Neural cell (in vitro differentiated cells): Measurements from ENCODE around the gene ENPP1. TPM values are rescaled to one million over a fixed set of nuclear protein-coding genes. Genes with fewer than 3 reads are reported as not detected.

Source experiments
- H2AFZ ChIP-seq: fragments of 200-600, 300-800 bp; sonication (generic), shearing (Covaris generic); 2 replicates; pipeline ENCODE4 v1.6.0; 2014; ENCODE audit warnings: low read depth, mild to moderate bottlenecking, antibody characterized with exemption, low read length, moderate library complexity
- H3F3A ChIP-seq: fragments of 200-600 bp; shearing (Covaris generic); 2 replicates; pipeline ENCODE4 v1.6.1; 2016; ENCODE audit warnings: mild to moderate bottlenecking, moderate library complexity, mixed read lengths, antibody characterized with exemption, low read length; ENCODE audit not compliant: insufficient read depth, poor library complexity, severe bottlenecking
- H3K27ac ChIP-seq: fragments of 200-600, 300-800 bp; sonication (generic), shearing (Covaris generic); 2 replicates; pipeline ENCODE4 v1.5.1; 2014; ENCODE audit warnings: mild to moderate bottlenecking, low read length, moderate library complexity
- H3K27me3 ChIP-seq: fragments of 300-800, 200-600 bp; sonication (generic), shearing (Covaris generic); 2 replicates; pipeline ENCODE4 v1.6.0; 2014; ENCODE audit warnings: mild to moderate bottlenecking, low read depth, low read length, moderate library complexity; ENCODE audit not compliant: insufficient read depth
- H3K36me3 ChIP-seq: fragments of 300-800, 200-600 bp; sonication (generic), shearing (Covaris generic); 2 replicates; pipeline ENCODE4 v1.5.1; 2014; ENCODE audit warnings: mild to moderate bottlenecking, antibody characterized with exemption, low read length, moderate library complexity; ENCODE audit not compliant: insufficient read depth
- H3K4me2 ChIP-seq: fragments of 300-800, 200-600 bp; sonication (generic), shearing (Covaris generic); 2 replicates; pipeline ENCODE4 v1.6.0; 2014; ENCODE audit warnings: mild to moderate bottlenecking, low read length
- H3K4me3 ChIP-seq: fragments of 300-800, 200-600 bp; sonication (generic), shearing (Covaris generic); 2 replicates; pipeline ENCODE4 v1.5.1; 2014; ENCODE audit warnings: mild to moderate bottlenecking, low read length, moderate library complexity
- H3K79me2 ChIP-seq: fragments of 200-600 bp; shearing (Covaris generic); replicated peaks from 2 replicates; pipeline ENCODE4 v1.6.0; 2014; ENCODE audit warnings: mild to moderate bottlenecking, low read length, moderate library complexity; ENCODE audit not compliant: insufficient read depth
- H3K9ac ChIP-seq: fragments of 300-800, 200-600 bp; sonication (generic), shearing (Covaris generic); 2 replicates; pipeline ENCODE4 v1.6.1; 2016; ENCODE audit warnings: mild to moderate bottlenecking, low read length, mixed read lengths
- H3K9me2 ChIP-seq: fragments of 200-600 bp; shearing (Covaris generic); 2 replicates; pipeline ENCODE4 v1.6.1; 2016; ENCODE audit warnings: mild to moderate bottlenecking, low read length, mixed read lengths; ENCODE audit not compliant: insufficient read depth
- H3K9me3 ChIP-seq: fragments of 200-600, 300-800 bp; sonication (generic), shearing (Covaris generic); 2 replicates; pipeline ENCODE4 v1.6.1; 2016; ENCODE audit warnings: mild to moderate bottlenecking, mixed run types, low read length, moderate library complexity, mixed read lengths
- H4K20me1 ChIP-seq: fragments of 200-600 bp; shearing (Covaris generic); 2 replicates; pipeline ENCODE4 v1.6.1; 2016; ENCODE audit warnings: mild to moderate bottlenecking, mixed run types; ENCODE audit not compliant: insufficient read depth
- CTCF ChIP-seq: fragments of 450-650 bp; IDR thresholded peaks from 2 replicates; pipeline ENCODE4 v1.5.1; 2014; ENCODE audit warnings: antibody characterized with exemption, mild to moderate bottlenecking, moderate library complexity; ENCODE audit not compliant: poor library complexity, severe bottlenecking
- EP300 ChIP-seq: fragments of 450-650 bp; conservative IDR thresholded peaks from 2 replicates; pipeline ENCODE4 v1.6.1; 2014; ENCODE audit warnings: antibody characterized with exemption, mild to moderate bottlenecking, moderate library complexity; ENCODE audit not compliant: poor library complexity, severe bottlenecking
- EZH2 ChIP-seq: fragments of 200-600, 300-800 bp; shearing (Covaris generic), sonication (generic); IDR thresholded peaks from 2 replicates; pipeline ENCODE4 v1.6.1; 2014; ENCODE audit warnings: antibody characterized with exemption, low read length, borderline replicate concordance, mild to moderate bottlenecking; ENCODE audit not compliant: insufficient read depth, poor library complexity, severe bottlenecking
- MXI1 ChIP-seq: fragments of 450-650 bp; conservative IDR thresholded peaks from 2 replicates; pipeline ENCODE4 v1.6.1; 2014; ENCODE audit warnings: antibody characterized with exemption, mild to moderate bottlenecking; ENCODE audit not compliant: poor library complexity, severe bottlenecking
- POLR2AphosphoS5 ChIP-seq: IDR thresholded peaks from 2 replicates; pipeline ENCODE4 v1.6.1; 2012
- RAD21 ChIP-seq: fragments of 450-650 bp; conservative IDR thresholded peaks from 2 replicates; pipeline ENCODE4 v1.6.1; 2014; ENCODE audit warnings: antibody characterized with exemption, mild to moderate bottlenecking, moderate library complexity
- SMC3 ChIP-seq: fragments of 450-650 bp; conservative IDR thresholded peaks from 2 replicates; pipeline ENCODE4 v1.6.1; 2014; ENCODE audit warnings: antibody characterized with exemption, mild to moderate bottlenecking, moderate library complexity; ENCODE audit not compliant: poor library complexity
- TAF1 ChIP-seq: IDR thresholded peaks from 2 replicates; pipeline ENCODE4 v1.6.1; 2012; ENCODE audit warnings: low read depth
- polyA plus RNA-seq: library from polyadenylated mRNA; depleted of rRNA; stranded (reverse); fragments of >200 nt; gene quantifications from 2 replicates; pipeline ENCODE4 v1.2.3, GENCODE V29; 2014
- TF ChIP-seq, protein P1 (sequence below): IDR thresholded peaks from 2 replicates; pipeline ENCODE4 v1.6.1; 2012; ENCODE audit warnings: borderline replicate concordance

Gene ENPP1
- polyA plus RNA-seq, 1 donor from 2014 or later = not detected

DNA sequence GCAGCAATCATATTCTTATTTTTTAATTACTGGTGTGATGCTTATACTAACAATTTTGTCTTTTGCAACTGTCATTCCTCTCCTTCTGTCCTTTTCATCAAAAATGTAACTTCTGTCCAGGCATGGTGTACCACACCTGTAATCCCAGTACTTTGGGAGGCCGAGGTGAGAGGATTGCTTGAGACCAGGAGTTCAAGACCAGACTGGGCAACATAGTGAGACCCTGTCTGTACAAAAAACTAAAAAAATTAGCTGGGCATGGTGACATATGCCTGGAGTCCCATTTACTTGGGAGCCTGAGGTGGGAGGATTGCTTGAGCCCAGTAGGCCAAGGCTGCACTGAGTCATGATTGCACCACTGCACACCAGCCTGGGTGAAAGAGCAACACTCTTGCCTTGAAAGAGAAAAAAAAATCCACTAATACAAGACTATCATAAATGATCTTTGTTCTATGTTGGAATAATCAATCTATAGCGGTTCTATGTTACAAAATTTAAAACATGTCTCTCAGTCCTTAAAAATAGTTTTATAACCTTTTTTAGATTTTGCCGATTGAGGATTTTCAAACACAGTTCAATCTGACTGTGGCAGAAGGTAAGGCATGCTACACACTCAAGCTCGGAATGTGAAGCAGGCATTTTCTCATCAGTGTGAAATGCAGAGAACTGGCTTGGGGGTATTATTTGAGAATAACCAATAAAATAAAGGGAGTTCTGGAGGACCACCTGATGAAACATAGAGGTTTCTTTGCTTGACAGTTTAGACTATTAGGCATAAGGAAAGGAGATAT lies 70.4 kb downstream of the ENPP1 start:
- H3K79me2 ChIP-seq = no peaks in the 10 kb centered on the region
- H2AFZ ChIP-seq = no peak overlapping the region
- no peaks in the 10 kb centered on the region for H3F3A ChIP-seq
- no peaks in the 10 kb centered on the region for H3K9me2 ChIP-seq
- no peaks in the 10 kb centered on the region for H3K27me3 ChIP-seq
- no peaks in the 10 kb centered on the region for H3K36me3 ChIP-seq
- H3K4me3 ChIP-seq = no peak overlapping the region
- TF ChIP-seq SMC3 (no peak), MXI1 (no peak), EP300 (no peak), EZH2 (no peak), TAF1 (no peak), CTCF (no peak), RAD21 (no peak), POLR2AphosphoS5 (no peak)
- TF ChIP-seq, protein P1, sequence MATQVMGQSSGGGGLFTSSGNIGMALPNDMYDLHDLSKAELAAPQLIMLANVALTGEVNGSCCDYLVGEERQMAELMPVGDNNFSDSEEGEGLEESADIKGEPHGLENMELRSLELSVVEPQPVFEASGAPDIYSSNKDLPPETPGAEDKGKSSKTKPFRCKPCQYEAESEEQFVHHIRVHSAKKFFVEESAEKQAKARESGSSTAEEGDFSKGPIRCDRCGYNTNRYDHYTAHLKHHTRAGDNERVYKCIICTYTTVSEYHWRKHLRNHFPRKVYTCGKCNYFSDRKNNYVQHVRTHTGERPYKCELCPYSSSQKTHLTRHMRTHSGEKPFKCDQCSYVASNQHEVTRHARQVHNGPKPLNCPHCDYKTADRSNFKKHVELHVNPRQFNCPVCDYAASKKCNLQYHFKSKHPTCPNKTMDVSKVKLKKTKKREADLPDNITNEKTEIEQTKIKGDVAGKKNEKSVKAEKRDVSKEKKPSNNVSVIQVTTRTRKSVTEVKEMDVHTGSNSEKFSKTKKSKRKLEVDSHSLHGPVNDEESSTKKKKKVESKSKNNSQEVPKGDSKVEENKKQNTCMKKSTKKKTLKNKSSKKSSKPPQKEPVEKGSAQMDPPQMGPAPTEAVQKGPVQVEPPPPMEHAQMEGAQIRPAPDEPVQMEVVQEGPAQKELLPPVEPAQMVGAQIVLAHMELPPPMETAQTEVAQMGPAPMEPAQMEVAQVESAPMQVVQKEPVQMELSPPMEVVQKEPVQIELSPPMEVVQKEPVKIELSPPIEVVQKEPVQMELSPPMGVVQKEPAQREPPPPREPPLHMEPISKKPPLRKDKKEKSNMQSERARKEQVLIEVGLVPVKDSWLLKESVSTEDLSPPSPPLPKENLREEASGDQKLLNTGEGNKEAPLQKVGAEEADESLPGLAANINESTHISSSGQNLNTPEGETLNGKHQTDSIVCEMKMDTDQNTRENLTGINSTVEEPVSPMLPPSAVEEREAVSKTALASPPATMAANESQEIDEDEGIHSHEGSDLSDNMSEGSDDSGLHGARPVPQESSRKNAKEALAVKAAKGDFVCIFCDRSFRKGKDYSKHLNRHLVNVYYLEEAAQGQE = no peak
- H3K4me2 ChIP-seq = no peak overlapping the region
- H4K20me1 ChIP-seq = no peaks in the 10 kb centered on the region
- no peak overlapping the region for H3K9ac ChIP-seq
- H3K27ac ChIP-seq = no peak overlapping the region
- H3K9me3 ChIP-seq = no peaks in the 10 kb centered on the region

- Histone ChIP-seq H3K79me2 (no peaks in the 10 kb centered on the region), H4K20me1 (no peaks in the 10 kb centered on the region), H3F3A (no peaks in the 10 kb centered on the region), H3K27ac (no peak overlapping the region), H3K9ac (no peak overlapping the region), H3K4me2 (no peak overlapping the region), H3K36me3 (no peaks in the 10 kb centered on the region), H3K9me2 (no peaks in the 10 kb centered on the region), H2AFZ (no peak overlapping the region), H3K4me3 (no peak overlapping the region), H3K9me3 (no peaks in the 10 kb centered on the region), H3K27me3 (no peaks in the 10 kb centered on the region)
- TF ChIP-seq EP300 = no peak
- TF ChIP-seq, protein P1 = no peak
- TF ChIP-seq EZH2 = no peak
- no peak for TF ChIP-seq MXI1
- no peak for TF ChIP-seq POLR2AphosphoS5
- TF ChIP-seq TAF1 = no peak
- TF ChIP-seq CTCF = no peak
- no peak for TF ChIP-seq SMC3
- TF ChIP-seq RAD21 = no peak
Observed at GRCh38 chr6:131883016-131883415, 75.2 kb downstream of the ENPP1 start.
